HG03575 (cell line): ENCODE data around the gene CUZD1.
A peak's percentile ranks its signal among the peaks of the same experiment; 100 is the strongest.
"Not testable (repeated sequence)": the region's sequence is repeated elsewhere in the genome, so short reads cannot be mapped to it uniquely, and the experiment has no call there.

Source experiments
- ATAC-seq: cut with Tn5 transposase; IDR thresholded peaks from one replicate; pipeline ENCODE4 v1.9.1; 2021; ENCODE audit not compliant: unreplicated experiment, insufficient number of reproducible peaks, low FRiP score; ENCODE audit errors: extremely low read depth

Gene CUZD1

DNA sequence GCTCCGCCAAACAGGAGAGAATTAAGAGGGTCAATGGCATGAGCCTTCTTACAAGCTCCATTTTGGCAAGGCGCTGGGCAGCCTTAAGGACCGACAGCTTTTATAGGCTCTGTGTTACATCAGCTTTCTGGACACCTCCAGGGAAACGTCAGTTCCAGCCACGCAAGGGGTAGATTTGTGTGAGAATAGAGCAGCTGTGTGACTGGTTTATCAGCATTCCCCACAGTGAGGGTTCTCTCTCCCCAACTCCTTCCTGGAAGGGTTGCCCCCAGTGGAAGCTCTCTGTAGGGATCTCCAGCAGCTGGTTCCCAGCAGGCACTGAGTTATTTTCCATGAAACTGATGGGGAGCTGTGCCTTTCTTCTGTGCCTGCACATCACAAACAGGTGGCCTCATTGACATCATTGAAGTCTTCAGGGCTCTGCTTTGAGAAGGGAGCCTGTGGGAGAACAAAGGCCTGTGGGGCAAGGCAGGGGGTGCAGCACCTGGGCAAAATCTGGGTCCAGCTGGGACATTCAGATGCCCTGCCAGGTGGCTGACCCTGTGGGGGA, at the start of gene CUZD1:
Gene CUZD1, minus strand, starts transcription at position 75 of the 550 bp plus-strand sequence. Its CDS starts 14 bp downstream, at position 61.
- no peak for ATAC-seq

GRCh38 chr10:122894261-122894944, 48.7 kb upstream of the CUZD1 start:
- ATAC-seq: no peak

- ATAC-seq: no peak
These were observed 38.5 kb upstream of the CUZD1 start for GRCh38 chr10:122884166-122884565.

DNA sequence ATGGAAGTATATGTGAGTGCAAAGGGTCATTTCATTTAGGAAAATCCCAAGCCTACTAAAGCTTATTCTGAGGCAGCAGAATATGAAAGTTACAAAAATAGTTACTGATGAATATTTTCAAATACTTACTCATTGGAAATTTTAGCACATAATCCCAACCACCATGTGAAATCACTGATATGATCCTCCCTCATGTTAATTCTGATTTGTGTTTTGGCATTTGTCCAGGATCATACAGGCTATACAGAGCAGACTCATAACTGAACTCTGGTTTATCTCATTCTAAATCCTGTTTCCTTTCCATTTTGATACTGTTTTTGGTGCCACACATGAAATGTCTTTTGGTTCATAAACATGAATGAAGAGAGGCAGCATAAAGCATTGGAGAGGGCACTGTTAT, 37.1 kb upstream of the CUZD1 start:
- no peak for ATAC-seq

- peak; percentile 46 for ATAC-seq
These were observed 33.9 kb upstream of the CUZD1 start, which contains the start of gene FAM24B for GRCh38 chr10:122879339-122880273. Gene FAM24B, minus strand, starts transcription at chr10:122879581. Its CDS starts 29,066 bp downstream, at chr10:122850515.

GRCh38 chr10:122878799-122879338, 33.2 kb upstream of the CUZD1 start:
- no peak for ATAC-seq

- no peak for ATAC-seq
These were observed 31.6 kb upstream of the CUZD1 start for GRCh38 chr10:122877264-122877663.

- ATAC-seq: no peak
These were observed 30.8 kb upstream of the CUZD1 start for GRCh38 chr10:122876467-122876855.

DNA sequence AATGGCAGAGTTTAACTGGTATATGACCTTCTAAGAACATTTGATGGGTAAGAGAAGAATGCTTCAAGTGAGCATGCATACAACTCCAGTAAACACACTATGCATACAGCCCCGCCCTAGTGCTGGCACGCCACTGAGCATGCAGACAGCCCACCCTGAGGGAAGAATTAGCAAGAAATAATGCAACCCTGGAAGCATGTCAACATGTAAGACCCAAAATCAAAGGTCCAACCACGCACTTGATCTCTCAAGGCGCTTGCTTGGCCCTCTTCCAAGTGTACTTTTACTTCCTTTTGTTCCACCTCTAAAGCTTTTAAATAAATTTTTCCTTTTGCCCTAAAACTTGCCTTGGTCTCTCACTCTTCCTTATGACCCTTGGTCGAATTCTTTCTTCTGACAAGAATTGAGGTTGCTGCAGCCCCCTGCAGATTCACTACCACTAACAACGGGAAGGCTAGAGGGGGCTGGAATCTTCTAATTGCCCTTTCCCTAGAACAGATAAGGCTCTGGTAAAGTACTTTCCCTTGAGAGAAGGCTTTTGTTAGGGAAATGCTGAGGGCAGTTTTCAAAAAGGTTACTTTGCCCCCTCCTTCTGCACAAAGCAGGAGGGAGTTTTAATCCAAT, 30.3 kb upstream of the CUZD1 start:
- ATAC-seq: no peak

DNA sequence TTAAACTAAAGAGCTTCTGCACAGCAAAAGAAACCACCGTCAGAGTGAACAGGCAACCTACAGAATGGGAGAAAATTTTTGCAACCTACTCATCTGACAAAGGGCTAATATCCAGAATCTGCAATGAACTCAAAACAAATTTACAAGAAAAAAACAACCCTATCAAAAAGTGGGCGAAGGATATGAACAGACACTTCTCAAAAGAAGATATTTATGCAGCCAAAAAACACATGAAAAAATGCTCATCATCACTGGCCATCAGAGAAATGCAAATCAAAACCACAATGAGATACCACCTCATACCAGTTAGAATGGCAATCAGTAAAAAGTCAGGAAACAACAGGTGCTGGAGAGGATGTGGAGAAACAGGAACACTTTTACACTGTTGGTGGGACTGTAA, 26.3 kb upstream of the CUZD1 start:
- not testable (repeated sequence) for ATAC-seq

- ATAC-seq: not testable (repeated sequence)
These were observed 23.1 kb upstream of the CUZD1 start for GRCh38 chr10:122868768-122869167.

GRCh38 chr10:122866757-122867482, 21.3 kb upstream of the CUZD1 start:
- not testable (repeated sequence) for ATAC-seq

DNA sequence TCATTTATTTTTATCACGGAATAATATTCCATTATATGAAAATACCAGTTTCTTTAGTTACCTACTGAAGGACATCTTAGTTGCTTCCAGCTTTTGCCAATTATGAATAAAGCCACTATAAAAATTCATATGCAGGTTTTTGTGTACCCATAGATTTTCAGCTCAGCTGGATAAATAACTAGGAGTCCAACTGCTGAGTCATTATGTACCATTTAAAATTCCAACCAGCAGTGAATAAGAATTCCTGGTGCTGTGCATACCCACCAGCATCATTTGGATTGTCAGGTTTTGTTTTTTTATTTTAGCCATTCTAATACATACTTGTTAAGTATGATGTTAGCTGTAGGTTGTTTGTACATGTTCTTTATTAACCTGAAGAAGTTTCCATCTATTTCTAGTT, 19.2 kb upstream of the CUZD1 start:
- ATAC-seq: no peak

DNA sequence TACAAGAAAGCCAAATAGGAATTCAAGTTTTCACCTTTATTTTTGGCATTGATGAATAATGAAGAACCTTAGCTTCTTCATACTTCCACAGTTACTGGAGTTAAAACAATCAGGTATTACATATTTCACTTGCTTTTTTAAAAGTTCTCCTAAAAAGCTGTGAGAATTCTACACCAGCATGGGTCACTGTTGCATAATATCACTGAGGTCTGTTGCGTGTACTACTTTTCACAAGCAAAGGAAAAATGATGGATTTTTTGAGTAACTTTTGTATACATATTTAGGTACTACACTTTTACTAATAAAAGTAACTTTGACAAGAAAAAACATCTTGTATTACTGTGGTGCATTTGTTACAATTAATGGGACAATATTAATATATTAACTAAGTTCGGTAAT, 18.5 kb upstream of the CUZD1 start:
- no peak for ATAC-seq

DNA sequence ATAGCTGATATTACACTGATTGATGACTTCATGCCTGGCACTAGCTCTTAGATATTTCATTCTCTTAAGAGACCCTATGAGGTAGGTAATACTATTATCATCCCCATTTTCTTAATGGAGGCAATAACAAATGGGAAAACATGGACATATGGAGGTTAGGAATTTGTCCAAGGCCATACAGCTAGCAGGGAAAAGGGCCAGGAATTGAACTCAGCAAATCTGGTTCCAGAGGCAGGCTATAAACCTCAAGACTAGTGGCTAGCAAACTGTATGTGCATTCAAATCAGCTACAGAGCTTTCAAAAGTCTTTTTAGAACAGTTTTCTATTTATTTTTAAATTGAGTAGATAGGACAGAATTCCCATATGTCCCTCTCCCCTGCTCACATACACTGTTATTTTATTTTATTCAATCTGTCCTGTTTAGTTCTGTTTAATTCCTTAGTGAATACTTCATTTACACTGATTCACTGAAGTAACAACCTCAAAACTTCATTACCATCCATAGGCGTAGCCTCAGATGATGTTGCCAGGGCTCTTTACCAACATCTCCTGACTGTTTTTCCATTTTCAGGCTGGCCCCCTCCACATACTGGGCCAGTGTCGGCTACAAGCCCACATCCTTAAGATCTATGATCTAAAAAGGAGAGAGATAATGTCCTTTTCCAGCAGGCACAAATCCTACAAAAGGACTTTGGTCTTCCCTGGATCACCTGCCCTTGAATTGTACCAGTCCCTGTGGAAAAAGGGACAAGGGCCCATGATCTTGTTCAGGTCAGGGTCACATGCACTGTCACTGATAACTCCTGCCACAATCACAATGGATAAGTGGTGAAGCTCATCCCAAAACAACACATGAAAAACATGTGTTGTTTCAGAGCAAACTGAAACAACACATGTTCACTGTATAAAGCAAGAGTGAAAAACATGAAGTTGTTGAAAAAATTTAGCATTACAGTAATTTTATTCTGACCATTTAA, 17.8 kb upstream of the CUZD1 start:
- no peak for ATAC-seq

GRCh38 chr10:122861711-122862161, 16.1 kb upstream of the CUZD1 start:
- ATAC-seq: no peak

GRCh38 chr10:122859527-122859926, 13.9 kb upstream of the CUZD1 start:
- ATAC-seq: no peak
